HG02763 (cell line): ENCODE measurements around the gene ANKRD39.
"Not testable (repeated sequence)": the region's sequence is repeated elsewhere in the genome, so short reads cannot be mapped to it uniquely, and the experiment has no call there.

Source experiments
- ATAC-seq: cut with Tn5 transposase; IDR thresholded peaks from one replicate; pipeline ENCODE4 v1.9.1; 2021; ENCODE audit warnings: mild to moderate bottlenecking, moderate library complexity; ENCODE audit not compliant: unreplicated experiment

ANKRD39 gene, protein sequence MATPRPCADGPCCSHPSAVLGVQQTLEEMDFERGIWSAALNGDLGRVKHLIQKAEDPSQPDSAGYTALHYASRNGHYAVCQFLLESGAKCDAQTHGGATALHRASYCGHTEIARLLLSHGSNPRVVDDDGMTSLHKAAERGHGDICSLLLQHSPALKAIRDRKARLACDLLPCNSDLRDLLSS

GRCh38 chr2:96857667-96858372, at the start of gene ANKRD39:
ANKRD39 (minus strand) TSS chr2:96858016; CDS start chr2:96857987, 29 bp downstream.
- peak; percentile 90 for ATAC-seq

GRCh38 chr2:96906729-96907114, 48.9 kb upstream of the ANKRD39 start:
- ATAC-seq = no peak

GRCh38 chr2:96903815-96904214, 46.0 kb upstream of the ANKRD39 start:
- no peak for ATAC-seq

GRCh38 chr2:96903318-96903717, 45.5 kb upstream of the ANKRD39 start:
- no peak for ATAC-seq

DNA sequence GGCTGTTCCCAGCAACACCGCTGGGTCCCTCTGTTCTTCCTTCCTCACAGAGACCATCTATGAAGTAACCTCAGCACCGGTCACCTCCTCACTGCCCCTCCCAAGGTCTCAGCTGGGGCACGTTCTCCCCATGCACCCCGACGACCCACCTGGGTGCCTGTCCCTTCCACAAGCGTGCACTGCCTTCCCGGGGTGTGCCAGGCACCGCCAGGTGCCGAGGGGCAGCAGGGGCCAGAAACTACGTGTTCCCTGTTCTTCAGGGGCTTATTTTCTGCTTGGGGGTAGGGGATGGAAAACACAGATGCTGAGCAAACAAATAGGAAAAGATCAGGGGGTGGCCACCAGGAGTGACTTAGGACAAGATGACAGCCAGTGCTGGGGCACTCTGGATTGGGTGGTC, 42.4 kb upstream of the ANKRD39 start:
- no peak for ATAC-seq

- ATAC-seq = no peak
Observed at GRCh38 chr2:96899413-96899741, 41.6 kb upstream of the ANKRD39 start.

DNA sequence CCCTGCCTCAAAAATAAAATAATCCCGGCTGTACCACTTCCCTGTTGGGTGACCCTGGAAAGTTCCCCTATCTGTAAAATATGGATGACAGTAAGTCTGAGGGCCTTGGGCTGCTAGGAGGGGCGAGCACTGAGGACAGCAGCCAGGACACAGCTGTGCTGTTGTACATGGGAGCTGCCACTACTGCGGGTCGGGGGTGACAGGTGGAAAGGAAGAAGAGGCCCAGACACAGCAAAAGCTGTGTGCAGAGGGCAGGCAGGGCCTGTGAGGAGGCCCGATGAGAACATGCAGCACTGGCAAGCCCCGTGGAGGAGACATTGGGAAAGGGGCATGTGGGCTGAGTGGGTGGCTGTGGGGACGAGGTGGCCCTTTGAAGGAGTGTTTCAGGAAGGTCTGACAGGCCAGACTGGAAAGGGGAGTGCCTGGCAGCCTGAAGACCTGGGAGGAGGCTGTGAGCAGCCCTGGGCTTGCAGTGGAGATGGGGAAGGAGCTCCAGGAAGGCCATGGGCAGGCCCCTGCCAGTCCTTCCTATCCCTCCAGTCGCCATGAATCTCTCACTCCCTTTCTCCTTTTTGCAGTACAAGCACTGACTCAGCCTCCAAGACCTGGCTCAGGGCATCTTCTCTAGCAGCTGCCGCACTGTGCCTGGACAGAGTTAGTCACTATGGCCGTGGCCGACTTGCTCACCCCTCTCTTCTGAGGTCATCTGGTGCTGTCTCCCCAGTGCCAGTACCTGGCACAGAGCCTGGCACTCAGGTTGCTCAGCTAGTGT, 41.0 kb upstream of the ANKRD39 start:
- ATAC-seq = no peak

DNA sequence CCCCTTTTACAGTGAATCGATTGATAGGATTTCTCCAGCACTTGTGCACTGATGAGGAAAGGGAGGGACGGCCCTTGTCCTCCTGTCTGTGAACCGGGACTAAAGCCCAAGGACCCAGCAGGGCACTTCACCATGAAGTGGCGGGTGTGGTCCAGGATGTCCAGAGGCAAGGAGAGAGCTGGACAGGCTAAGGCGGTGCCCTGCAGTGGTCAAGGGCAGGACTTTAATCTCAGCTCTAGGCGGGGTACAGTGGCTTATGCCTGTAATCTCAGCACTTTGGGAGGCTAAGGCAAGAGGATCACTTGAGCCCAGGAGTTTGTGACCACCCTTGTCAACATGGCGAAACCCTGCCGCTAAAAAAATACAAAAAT, 40.3 kb upstream of the ANKRD39 start:
- no peak for ATAC-seq

DNA sequence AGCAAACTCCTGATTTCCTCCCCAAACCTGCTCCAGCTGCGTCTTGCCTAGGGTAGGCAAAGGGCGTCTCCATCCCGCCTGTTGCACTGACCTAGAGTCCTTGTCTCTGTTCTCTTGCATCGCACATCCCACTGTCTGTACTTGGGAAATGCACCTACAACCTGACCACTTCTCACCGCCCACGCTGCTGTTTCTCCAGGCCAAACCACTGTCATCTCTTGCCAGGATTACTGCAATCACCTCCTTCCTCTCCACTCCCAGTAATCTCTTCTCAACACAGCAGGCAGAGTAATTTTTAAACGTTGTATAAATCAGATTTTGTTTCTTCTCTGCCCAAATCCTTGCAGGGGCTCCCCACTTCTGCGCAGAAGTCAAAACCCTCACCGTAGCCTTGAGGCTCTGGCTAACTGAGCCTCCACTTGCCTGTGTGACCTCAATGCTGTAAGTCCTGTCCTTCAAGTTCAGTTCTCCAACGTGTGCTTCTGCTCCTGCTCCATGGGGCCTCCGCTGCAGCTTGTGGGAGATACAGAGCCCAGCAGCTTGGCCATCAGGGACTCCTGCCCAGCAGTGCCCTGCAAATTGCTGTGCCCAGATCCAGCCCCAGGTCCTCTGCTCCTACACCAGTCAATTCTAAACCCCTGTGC, 39.8 kb upstream of the ANKRD39 start:
- no peak for ATAC-seq

DNA sequence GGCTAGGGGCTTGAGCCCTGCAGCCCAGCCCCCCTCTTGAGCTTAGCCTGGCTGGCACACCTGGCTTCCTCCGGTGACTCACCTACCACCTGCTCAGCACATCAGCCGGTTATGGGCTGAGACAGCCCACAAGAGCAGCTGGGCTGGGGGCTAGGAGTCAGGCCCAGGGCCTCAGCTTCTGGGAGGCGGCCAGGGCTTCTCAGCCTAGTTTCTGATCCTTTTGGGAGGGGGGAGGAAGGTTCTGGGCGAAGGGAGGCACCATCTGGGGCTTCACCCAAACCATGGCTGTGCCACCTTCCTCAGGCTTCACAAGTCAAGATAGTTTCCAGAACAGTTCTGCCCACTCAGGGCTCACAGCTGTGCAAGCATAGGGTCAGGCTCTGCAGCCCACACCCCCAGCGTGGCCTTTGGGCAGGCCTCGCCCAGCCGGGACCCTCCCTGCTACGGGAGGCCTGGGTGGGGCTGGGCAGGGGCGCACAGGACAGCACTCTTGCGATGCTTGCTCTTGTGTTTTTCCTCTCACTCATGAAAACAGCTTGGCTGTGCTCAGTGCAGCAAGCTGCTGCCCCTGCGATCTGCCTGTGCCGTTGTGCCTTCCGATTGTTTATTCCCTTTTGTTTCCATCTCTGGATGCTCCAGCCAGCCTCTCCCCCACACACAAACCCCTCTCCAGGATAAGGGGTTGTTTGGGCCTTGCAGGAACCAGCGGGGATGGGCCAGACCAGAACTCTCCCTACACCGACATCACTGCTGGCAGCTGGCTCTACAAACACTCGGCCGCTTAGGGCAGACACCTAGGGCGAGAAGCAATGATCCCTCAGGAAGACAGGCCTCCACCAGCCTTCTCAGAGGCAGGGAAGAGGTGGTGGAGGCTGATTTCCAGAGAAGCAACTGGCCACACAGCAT, 38.2 kb upstream of the ANKRD39 start:
- no peak for ATAC-seq

GRCh38 chr2:96895032-96895745, 37.4 kb upstream of the ANKRD39 start:
- no peak for ATAC-seq

DNA sequence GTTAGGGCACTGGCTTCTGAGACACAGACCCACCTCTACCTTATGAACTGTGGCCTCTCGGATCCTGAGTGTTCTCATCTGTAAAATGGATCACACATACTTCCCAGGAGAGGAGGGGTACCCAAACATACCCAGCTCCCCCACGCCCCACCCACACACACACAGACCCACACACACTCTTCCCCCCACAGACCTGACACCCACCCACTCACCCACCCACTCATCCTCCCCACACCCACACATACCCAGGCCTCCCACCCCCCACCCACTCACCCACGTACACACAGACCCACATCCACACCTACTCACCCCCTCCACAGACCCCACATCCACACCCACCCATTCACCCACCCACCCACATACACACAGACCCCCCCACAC, 36.3 kb upstream of the ANKRD39 start:
- no peak for ATAC-seq

GRCh38 chr2:96893289-96894150, 35.7 kb upstream of the ANKRD39 start:
- no peak for ATAC-seq

- no peak for ATAC-seq
Observed at GRCh38 chr2:96891591-96892333, 33.9 kb upstream of the ANKRD39 start.

DNA sequence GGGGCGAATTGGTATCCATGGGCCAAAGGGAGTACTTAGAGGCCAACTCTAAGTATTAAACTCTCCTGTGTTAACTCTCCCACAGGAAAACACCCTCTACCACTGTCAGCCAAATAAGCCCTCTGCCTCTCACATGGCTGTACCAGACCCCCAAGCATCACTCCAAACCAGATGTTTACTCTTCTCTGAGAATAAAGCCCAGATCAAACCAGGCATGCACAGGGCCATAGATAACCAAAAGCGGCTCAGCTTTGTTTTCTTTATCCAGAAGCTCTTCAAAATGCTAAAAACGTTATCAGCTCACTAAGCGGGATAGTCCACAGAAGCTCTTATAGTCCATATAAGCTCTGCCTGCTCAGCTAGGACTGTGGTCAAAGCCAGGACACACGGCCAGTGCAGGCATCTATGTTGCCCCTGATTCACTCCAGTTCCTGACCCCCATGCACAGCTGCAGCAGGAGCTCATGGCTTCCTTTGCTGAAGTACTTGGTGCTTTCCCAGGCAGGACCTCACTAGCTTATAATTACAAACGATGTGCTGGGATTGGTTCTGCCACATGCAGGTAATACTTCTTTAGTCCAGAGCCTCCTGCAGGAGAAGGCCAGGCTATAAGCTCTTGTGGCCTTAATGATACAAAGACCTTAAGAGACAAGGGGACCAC, 33.0 kb upstream of the ANKRD39 start:
- ATAC-seq = no peak

DNA sequence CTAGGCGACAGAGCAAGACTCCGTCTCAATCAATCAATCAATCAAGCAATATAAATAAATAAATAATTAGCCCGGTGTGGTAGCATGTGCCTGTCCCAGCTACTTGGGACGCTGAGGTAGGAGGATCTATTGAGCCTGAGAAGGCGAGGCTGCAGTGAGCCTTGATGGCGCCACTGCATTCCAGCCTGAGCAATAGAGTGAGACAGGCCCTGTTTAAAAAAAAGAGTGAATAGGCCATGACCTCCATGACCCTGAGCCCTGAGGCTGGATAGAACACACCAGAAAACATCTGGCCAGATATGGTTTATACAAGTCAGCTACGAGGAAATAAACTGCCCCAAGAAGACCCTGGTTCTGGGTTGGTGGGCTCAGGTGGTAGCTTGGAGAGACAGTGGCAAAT, 32.4 kb upstream of the ANKRD39 start:
- ATAC-seq = no peak

DNA sequence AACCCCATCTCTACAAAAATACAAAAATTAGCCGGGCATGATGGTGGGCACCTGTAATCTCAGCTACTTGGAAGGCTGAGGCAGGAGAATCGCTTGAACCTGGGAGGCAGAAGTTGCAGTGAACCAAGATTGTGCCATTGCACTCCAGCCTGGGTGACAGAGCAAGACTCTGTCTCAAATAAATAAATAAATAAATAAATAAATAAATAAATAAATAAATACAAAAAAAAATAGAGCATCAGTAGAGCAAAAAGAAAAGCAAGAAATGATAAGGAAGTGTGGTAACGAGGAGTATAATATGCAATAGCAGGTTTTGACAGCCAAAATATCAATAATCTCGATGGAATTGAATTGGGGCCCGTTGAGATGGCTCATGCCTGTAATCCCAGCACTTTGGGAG, 31.7 kb upstream of the ANKRD39 start:
- ATAC-seq = not testable (repeated sequence)
